ENCODE measurements around the gene IFTAP.

DNA sequence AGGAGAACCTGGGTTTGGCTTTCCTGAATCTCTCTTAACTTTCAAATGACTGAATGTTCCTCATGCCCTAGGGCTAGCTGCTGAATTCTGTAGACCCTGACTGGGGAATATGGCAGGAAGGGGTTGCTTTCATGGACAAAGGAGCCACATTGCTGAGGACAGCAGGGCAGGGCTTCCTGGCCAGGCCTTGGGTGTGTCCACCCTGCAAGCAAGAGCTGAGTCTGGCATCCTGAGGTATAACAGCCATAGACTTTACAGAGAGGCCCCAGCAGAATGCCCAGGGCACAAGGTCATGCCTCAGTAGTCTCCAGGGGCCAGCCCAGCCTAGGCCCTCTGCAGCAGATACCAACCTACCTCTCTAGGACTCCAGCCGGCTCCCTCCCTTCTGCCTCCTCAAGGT is 105.9 kb downstream of the IFTAP start:
- TF ChIP-seq, protein P1, sequence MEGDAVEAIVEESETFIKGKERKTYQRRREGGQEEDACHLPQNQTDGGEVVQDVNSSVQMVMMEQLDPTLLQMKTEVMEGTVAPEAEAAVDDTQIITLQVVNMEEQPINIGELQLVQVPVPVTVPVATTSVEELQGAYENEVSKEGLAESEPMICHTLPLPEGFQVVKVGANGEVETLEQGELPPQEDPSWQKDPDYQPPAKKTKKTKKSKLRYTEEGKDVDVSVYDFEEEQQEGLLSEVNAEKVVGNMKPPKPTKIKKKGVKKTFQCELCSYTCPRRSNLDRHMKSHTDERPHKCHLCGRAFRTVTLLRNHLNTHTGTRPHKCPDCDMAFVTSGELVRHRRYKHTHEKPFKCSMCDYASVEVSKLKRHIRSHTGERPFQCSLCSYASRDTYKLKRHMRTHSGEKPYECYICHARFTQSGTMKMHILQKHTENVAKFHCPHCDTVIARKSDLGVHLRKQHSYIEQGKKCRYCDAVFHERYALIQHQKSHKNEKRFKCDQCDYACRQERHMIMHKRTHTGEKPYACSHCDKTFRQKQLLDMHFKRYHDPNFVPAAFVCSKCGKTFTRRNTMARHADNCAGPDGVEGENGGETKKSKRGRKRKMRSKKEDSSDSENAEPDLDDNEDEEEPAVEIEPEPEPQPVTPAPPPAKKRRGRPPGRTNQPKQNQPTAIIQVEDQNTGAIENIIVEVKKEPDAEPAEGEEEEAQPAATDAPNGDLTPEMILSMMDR (IDR thresholded peaks at IDR 0.05): no peak
- no peak for TF ChIP-seq POLR2A (IDR thresholded peaks at IDR 0.05)

All from esophagus squamous epithelium (tissue), 4 donors.